Activated CD8-positive, alpha-beta T cell treated with anti-CD3 and anti-CD28 coated beads, Interleukin-2, amount 10 ng/mL, durations not matched to agents 7 days and 5 days (primary cell): Measurements from ENCODE around the gene CPSF4L. TPM values are rescaled to one million over a fixed set of nuclear protein-coding genes. Genes with fewer than 3 reads are reported as not detected.
"Not testable (repeated sequence)": the region's sequence is repeated elsewhere in the genome, so short reads cannot be mapped to it uniquely, and the experiment has no call there.

Experiments
- ATAC-seq: fragments of 150-1000 bp; cut with Tn5 transposase; one replicate; pipeline ENCODE4 v1.10.0; 2021; ENCODE audit warnings: moderate library complexity
- CTCF ChIA-PET: fragments of 350-600 bp; sonication (Branson Sonifier 250); formaldehyde crosslinking; loops from one replicate; lab custom pipeline; 2021; ENCODE audit warnings: antibody characterized with exemption; lab: Charles Lee
- POLR2A ChIA-PET: fragments of 350-600 bp; sonication (Branson Sonifier 250); formaldehyde crosslinking; loops from one replicate; lab custom pipeline; 2021; ENCODE audit warnings: antibody characterized with exemption; lab: Charles Lee
- DNase-seq: peaks from one replicate; pipeline ENCODE4 v3.0.0-alpha.2; 2020
- H3K27ac Mint-ChIP-seq: one replicate; pipeline ENCODE4 v1.8.0; 2021; ENCODE audit warnings: mild to moderate bottlenecking, mixed read lengths
- H3K27me3 Mint-ChIP-seq: one replicate; pipeline ENCODE4 v1.8.0; 2021; ENCODE audit warnings: low read depth, mixed read lengths
- H3K36me3 Mint-ChIP-seq: one replicate; pipeline ENCODE4 v1.8.0; 2021; ENCODE audit warnings: low read depth, mixed read lengths
- H3K4me1 Mint-ChIP-seq: one replicate; pipeline ENCODE4 v1.8.0; 2021; ENCODE audit warnings: low read depth, mixed read lengths
- H3K4me3 Mint-ChIP-seq: one replicate; pipeline ENCODE4 v1.8.0; 2021; ENCODE audit warnings: mild to moderate bottlenecking, mixed read lengths
- H3K9me3 Mint-ChIP-seq: one replicate; pipeline ENCODE4 v1.8.0; 2022; ENCODE audit warnings: mixed read lengths; ENCODE audit not compliant: insufficient read depth
- total RNA-seq, 2 experiments: library from RNA; stranded (reverse); gene quantifications; one replicate each; pipeline ENCODE4 v1.2.3, GENCODE V29; 2021

The CPSF4L gene, protein sequence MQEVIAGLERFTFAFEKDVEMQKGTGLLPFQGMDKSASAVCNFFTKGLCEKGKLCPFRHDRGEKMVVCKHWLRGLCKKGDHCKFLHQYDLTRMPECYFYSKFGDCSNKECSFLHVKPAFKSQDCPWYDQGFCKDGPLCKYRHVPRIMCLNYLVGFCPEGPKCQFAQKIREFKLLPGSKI
- not detected for total RNA-seq

DNA sequence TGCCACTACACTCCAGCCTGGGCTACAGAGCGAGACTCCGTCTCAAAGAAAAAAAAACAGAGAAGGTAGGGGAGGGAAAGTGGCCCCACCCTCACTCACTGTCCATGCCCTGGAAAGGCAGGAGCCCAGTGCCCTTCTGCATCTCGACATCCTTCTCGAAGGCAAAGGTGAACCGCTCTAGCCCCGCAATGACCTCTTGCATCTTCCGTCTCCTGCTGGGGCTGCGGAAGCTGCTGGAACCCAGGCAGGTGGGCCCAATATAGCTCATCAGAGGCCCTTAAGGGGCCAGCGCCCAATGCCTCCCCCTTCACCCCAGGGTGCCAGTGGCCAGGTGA, at the start of gene CPSF4L:
Gene CPSF4L (minus strand): TSS at position 264 of the 335 bp plus-strand sequence. CDS start 62 bp downstream, at position 202.
- H3K9me3 Mint-ChIP-seq: no peaks in the 10 kb centered on the region
- POLR2A ChIA-PET: no interaction called here
- H3K27ac Mint-ChIP-seq: no peak within 1 kb of the TSS
- H3K4me1 Mint-ChIP-seq: no peaks in the 10 kb centered on the region
- no peak within 1 kb of the TSS for H3K4me3 Mint-ChIP-seq
- CTCF ChIA-PET: interaction anchor here (1.6 kb wide), 1 partner anchor 109 kb away, joined by 7 read pairs; no protein-coding TSS in a partner anchor
- no peak for ATAC-seq
- no peaks in the 10 kb centered on the region for H3K27me3 Mint-ChIP-seq
- H3K36me3 Mint-ChIP-seq: no peaks in the 10 kb centered on the region
- DNase-seq: no peak

DNA sequence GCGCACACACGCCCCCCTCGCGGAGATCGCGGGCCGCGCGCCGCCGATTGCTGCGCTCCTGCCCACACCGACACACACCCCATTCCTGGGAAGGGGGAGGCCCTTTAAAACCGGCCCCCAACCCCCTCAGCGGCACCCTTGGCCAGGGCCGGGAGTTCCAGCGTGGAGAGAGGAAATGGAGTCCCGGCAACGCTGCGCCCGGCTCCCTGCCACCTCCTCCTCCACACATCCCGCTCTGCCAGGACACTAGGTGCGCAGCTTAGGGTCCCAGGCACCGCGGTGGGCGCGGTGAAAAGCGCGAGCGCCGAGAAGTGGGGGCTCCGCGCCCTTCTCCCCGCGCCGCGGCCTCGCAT, 49.7 kb upstream of the CPSF4L start:
- ChIA-PET POLR2A (interaction anchor here (1.0 kb wide), 1 partner anchor 20 kb away, joined by 3 read pairs; no protein-coding TSS in a partner anchor), CTCF (interaction anchor here (0.8 to 2.5 kb wide), 8 partner anchors 9 to 584 kb away, joined by 3 to 17 read pairs (median 4); no protein-coding TSS in a partner anchor)
- ATAC-seq: peak; percentile 12
- Mint-ChIP-seq H3K27ac (no peak overlapping the region), H3K36me3 (no peaks in the 10 kb centered on the region), H3K4me3 (peak overlapping the region; percentile 77), H3K9me3 (no peaks in the 10 kb centered on the region), H3K4me1 (peaks cover 18% of the 10 kb centered on the region), H3K27me3 (peaks cover 20% of the 10 kb centered on the region)
- DNase-seq: peak; percentile 22

DNA sequence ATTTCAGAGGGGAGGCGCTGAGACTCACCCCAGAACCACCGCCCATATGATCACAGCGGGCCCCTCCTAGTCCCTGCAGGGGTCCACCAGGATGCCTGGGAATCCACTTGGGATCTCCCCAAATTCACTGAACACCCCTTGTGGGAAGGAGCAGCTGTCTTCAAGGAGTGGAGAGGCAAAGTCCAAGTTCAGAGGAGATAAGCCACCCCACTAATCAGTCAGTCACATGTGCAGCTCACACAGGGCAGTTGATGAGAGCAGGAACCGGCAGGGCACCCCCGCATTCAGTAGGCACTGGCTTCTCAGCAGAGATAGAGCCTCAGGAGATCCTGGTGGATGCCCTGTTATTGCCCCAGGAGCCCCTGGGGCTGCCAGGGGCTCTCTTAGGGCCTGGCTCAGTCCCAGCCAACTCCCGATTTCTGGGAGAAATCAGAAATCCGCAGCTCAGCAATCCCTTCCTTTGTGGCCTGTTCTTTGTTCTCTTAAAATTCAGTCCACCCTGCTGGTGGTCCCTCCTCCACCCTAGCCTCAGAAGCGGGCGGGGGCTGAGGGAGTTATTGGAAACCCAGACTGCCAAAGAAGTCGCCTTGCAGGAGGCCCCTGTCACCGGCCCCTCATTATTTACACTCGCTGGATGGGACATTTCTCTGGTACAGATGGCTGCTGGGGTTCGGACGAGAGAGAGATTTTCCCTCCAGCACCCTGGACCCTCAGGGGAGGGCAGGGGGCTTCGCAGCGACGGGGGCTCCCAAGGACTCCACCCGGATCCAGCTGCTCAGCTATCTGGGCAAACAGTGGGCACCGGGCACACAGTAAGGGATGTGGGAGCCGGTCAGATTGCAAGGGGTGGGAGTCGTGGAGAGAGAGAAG, 48.3 kb upstream of the CPSF4L start:
- DNase-seq (no peak), ATAC-seq (no peak)
- no peaks in the 10 kb centered on the region for H3K36me3 Mint-ChIP-seq
- ChIA-PET POLR2A (interaction anchor here (1.0 kb wide), 1 partner anchor 19 kb away, joined by 3 read pairs; no protein-coding TSS in a partner anchor), CTCF (interaction anchor here (0.8 to 2.5 kb wide), 8 partner anchors 7 to 753 kb away, joined by 3 to 17 read pairs (median 4); no protein-coding TSS in a partner anchor)
- H3K27ac Mint-ChIP-seq: no peak overlapping the region
- H3K4me1 Mint-ChIP-seq: peaks cover 22% of the 10 kb centered on the region
- H3K27me3 Mint-ChIP-seq: peaks cover 20% of the 10 kb centered on the region
- H3K9me3 Mint-ChIP-seq: no peaks in the 10 kb centered on the region
- peak overlapping the region; percentile 74 for H3K4me3 Mint-ChIP-seq

DNA sequence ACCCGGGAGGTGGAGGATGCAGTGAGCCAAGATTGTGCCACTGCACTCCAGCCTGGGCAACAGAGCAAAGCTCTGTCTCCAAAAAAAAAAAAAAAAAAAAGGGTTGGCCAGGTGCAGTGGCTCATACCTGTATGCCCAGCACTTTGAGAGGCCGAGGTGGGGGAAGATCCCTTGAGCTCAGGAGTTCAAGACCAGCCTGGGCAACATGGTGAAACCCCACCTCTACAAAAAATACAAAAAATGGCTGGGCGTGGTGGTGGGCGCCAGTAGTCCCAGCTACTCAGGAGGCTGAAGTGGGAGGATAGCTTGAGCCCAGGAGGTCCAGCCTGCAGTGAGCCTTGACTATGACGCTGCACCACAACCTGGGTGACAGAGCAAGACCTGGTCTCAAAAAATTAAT, 47.3 kb upstream of the CPSF4L start:
- H3K4me3 Mint-ChIP-seq, H3K27ac Mint-ChIP-seq, POLR2A ChIA-PET, H3K36me3 Mint-ChIP-seq, DNase-seq, H3K9me3 Mint-ChIP-seq, ATAC-seq: not testable (repeated sequence)
- CTCF ChIA-PET: interaction anchor here (2.4 kb wide), 1 partner anchor 61 kb away, joined by 7 read pairs; no protein-coding TSS in a partner anchor
- Mint-ChIP-seq H3K27me3 (peaks cover 20% of the 10 kb centered on the region), H3K4me1 (peaks cover 22% of the 10 kb centered on the region)

DNA sequence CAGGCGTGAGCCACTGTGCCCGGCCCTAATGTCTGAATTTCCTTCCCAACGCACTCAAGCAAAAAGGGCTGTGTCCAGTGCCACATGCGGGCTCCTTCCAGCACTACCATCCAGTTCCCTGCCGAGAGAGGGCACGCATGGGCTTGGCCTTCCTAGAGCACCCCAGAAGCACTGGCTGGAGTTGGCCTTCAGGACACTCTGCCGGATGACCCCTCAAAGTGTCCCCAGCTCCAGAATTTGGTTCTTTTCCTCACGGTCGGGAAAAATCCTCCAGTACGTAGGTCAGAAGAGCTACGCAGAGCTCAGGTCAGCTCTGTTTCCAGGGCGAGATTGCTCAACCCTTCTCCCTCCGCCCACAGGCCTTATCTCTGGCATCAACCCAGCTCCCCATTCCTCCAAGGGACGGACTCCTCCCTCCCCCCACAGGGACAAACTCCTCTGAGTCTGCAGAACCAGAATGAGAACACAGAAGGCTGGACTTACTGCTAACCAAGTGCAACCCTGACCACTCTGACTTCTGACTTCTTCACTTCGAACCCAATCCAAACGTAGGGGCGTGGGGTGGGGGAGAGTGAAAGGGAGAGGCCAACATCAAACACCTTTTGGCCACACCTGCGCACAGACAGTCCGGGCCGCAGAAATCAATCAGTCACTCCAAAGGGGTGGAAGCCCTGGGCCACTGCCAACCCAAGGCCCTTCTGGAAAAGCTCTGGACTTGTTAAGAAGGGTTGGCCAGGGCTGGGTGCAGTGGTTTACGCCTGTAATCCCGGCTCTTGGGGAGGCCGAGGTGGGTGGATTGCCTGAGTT, 46.5 kb upstream of the CPSF4L start:
- ATAC-seq (no peak), DNase-seq (no peak)
- ChIA-PET POLR2A (no interaction called here), CTCF (interaction anchor here (2.4 kb wide), 1 partner anchor 62 kb away, joined by 7 read pairs; no protein-coding TSS in a partner anchor)
- Mint-ChIP-seq H3K4me1 (peaks cover 22% of the 10 kb centered on the region), H3K4me3 (no peak overlapping the region), H3K27ac (no peak overlapping the region), H3K9me3 (no peaks in the 10 kb centered on the region), H3K36me3 (no peaks in the 10 kb centered on the region), H3K27me3 (peaks cover 16% of the 10 kb centered on the region)

DNA sequence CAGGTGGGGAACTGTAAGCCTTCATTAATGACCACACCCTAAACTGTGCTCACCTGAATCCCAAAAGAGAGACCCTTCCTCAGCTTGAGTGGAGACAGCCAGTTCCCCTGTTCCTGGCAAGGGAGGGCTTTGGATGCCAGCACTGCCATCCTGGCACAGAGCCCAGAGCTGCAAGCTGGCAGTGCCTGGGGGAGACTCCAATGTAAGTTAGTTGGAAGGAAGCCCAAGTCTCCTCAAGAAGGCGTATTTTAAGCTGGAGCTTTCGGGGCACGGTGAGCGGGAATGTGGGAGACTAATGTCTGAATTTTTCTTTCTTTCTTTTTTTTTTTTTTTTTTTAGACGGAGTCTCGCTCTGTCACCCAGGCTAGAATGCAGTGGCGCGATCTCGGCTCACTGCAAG, 45.5 kb upstream of the CPSF4L start:
- ATAC-seq (no peak), DNase-seq (no peak)
- Mint-ChIP-seq H3K9me3 (no peaks in the 10 kb centered on the region), H3K27me3 (peaks cover 16% of the 10 kb centered on the region), H3K36me3 (no peaks in the 10 kb centered on the region), H3K27ac (no peak overlapping the region), H3K4me1 (peaks cover 17% of the 10 kb centered on the region), H3K4me3 (no peak overlapping the region)
- ChIA-PET POLR2A (no interaction called here), CTCF (interaction anchor here (1.2 kb wide), 1 partner anchor 11 kb away, joined by 3 read pairs; no protein-coding TSS in a partner anchor)

DNA sequence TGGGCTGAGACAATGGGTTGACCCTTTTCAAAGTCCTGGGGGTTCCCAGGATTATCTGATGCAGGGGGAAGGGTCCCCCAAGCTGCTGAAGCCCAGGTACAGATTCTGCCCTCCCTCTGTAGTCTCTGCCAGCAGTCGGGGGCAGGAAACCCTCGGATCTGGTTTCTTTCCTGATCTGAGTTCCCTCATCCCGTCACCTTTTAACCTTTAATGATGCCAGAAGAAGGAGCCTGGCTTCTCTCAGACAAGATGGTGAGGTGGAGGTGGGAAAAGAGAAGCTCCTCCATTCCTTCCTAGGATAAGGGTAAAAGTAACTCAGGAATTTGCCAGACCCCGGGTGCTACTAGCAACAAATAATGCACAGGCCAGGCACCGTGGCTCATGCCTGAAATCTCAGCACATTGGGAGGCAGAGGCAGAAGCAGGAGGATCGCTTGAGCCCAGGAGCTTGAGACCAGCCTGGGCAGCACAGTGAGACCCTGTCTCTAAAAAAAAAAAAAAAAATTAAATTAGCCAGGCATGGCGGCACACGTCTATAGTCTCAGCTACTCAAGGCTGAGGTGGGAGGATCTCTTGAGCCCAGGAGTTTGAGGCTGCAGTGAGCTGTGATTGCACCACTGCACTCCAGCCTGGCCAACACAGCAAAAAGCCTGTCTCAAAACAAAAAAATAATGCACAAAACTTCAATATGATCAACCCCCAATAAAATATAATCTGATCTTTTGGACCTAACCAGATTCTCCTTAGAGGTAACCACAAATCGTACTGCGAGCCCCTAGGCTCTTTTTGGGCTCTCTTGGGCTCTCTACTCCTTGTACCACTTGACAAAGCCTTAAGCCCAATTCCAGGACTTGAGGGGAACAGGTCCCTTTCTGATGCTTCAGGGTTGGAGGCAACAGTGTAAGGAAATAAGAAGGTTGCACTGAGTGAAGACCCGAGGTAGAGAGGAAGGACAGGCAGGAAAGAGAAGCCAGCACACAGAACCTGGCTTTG, 44.5 kb upstream of the CPSF4L start:
- DNase-seq (no peak), ATAC-seq (no peak)
- ChIA-PET POLR2A (no interaction called here), CTCF (interaction anchor here (1.2 kb wide), 2 partner anchors 12 to 13 kb away, joined by 3 read pairs; no protein-coding TSS in a partner anchor)
- H3K4me1 Mint-ChIP-seq: peaks cover 16% of the 10 kb centered on the region
- no peak overlapping the region for H3K4me3 Mint-ChIP-seq
- H3K36me3 Mint-ChIP-seq: no peaks in the 10 kb centered on the region
- peaks cover 14% of the 10 kb centered on the region for H3K27me3 Mint-ChIP-seq
- no peaks in the 10 kb centered on the region for H3K9me3 Mint-ChIP-seq
- no peak overlapping the region for H3K27ac Mint-ChIP-seq

DNA sequence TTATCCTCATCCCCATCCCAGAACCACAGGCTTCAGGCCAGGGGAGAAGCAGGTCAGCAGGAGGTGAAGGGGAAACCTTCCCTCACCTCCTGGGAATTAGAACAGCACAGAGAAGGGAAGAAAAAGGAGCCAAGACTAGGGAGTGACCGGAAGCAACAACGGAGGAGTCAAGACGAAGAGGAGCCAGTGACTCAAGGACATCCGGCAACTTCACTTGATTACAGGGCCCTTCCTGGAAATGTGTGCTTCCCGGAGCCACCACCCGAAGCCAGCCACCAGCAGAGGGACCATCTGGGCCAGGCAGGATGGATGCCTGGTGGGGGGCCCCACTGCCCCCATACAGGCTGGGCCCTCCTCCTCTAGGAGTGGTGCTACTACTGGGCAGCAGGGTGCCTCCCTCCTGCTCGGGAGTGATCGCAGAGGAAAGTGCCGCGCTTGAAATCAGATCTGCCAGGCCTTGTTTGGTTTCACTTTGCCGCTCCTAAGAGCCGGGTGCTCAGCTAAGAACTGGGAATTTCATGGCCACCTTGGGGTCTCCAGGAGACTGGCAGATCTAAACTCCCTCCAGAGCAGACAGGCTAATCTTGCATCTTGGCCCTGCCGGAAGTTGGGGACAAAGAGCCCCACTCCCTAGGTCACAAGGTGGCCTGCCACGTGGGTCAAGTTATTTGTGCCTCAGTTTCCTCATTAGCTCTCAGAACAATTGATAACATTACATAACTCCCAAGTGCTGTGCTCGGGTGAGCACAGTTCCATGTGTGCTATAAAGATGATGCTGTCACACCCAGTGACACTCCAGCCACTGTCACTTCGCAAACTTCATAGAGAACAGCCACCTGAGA, 43.5 kb upstream of the CPSF4L start:
- DNase-seq: no peak
- Mint-ChIP-seq H3K9me3 (no peaks in the 10 kb centered on the region), H3K27me3 (peaks cover 8% of the 10 kb centered on the region), H3K4me3 (peak overlapping the region; percentile 6), H3K4me1 (peaks cover 11% of the 10 kb centered on the region), H3K36me3 (no peaks in the 10 kb centered on the region), H3K27ac (no peak overlapping the region)
- POLR2A ChIA-PET: no interaction called here
- no peak for ATAC-seq
- CTCF ChIA-PET: interaction anchor here (1.2 kb wide), 1 partner anchor 14 kb away, joined by 3 read pairs; no protein-coding TSS in a partner anchor

DNA sequence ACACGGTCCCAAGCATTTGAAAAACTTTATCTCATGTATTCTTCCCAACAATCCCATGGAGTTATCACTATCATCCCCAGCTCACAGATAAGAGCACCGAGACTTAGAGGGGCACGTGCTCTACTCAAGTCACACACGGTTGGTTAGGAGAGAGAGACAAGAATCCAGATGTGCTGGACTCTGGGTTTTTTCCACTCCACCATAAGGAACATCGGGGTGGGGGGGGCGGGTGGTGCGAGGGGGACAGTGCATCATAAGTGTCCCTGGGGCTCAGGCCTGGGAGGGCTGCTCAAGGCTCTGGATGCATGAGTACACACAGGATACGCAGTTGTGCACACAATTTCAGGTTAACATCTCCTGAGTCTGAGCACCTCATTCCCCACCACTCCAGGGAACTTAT, 42.8 kb upstream of the CPSF4L start:
- ATAC-seq (no peak), DNase-seq (no peak)
- H3K4me3 Mint-ChIP-seq: no peak overlapping the region
- ChIA-PET CTCF (no interaction called here), POLR2A (no interaction called here)
- no peaks in the 10 kb centered on the region for H3K9me3 Mint-ChIP-seq
- H3K27ac Mint-ChIP-seq: no peak overlapping the region
- H3K4me1 Mint-ChIP-seq: peaks cover 6% of the 10 kb centered on the region
- H3K27me3 Mint-ChIP-seq: peaks cover 5% of the 10 kb centered on the region
- no peaks in the 10 kb centered on the region for H3K36me3 Mint-ChIP-seq

DNA sequence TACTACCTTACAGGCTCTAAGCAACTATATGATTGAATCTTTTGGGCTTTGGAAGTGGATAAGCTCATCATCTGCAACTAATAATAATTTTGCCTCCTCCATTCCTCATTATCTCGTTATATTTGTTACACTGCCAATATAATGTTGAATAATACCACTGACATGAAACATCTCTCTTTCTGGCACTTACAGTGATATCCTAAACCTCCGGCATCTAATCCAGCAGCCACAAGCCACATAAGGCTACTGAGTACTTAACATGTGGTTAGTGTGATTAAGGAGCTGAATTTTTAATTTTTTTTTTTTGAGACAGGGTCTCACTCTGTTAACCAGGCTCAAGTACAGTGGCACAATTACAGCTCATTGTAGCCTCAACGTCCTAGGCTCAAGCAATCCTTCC, 40.5 kb upstream of the CPSF4L start:
- H3K27ac Mint-ChIP-seq: no peak overlapping the region
- no peak overlapping the region for H3K4me3 Mint-ChIP-seq
- ATAC-seq (no peak), DNase-seq (no peak)
- no peaks in the 10 kb centered on the region for H3K36me3 Mint-ChIP-seq
- peaks cover 4% of the 10 kb centered on the region for H3K4me1 Mint-ChIP-seq
- CTCF ChIA-PET: interaction anchor here (1.1 kb wide), 1 partner anchor 9 kb away, joined by 3 read pairs; no protein-coding TSS in a partner anchor
- POLR2A ChIA-PET: no interaction called here
- H3K27me3 Mint-ChIP-seq: peaks cover 5% of the 10 kb centered on the region
- no peaks in the 10 kb centered on the region for H3K9me3 Mint-ChIP-seq
